IMR-90 (cell line): ENCODE data around the gene CDHR1. TPM values are rescaled to one million over a fixed set of nuclear protein-coding genes. Genes with fewer than 3 reads are reported as not detected.

ENCODE experiments used
- ATAC-seq: fragments of 200-7000 bp; cut with Tn5 transposase; 2 replicates; pipeline ENCODE4 v1.9.1; 2020; ENCODE audit warnings: low read depth, mild to moderate bottlenecking, moderate library complexity
- BruUV-seq: library from RNA; stranded (reverse); fragments of 400-500 nt; replicated peaks from 2 replicates; lab custom pipeline; 2021; lab: Mats Ljungman, UMichigan
- CTCF ChIA-PET: fragments of 300-600 bp; formaldehyde crosslinking; extraction: SDS; loops from one replicate; lab custom pipeline; 2021; ENCODE audit warnings: antibody characterized with exemption; lab: Yijun Ruan, JAX
- POLR2A ChIA-PET: fragments of 300-600 bp; sonication (Branson Sonifier 250); formaldehyde crosslinking; loops from one replicate; lab custom pipeline; 2022; ENCODE audit warnings: antibody characterized with exemption; ENCODE audit not compliant: unreplicated experiment; lab: Charles Lee
- DNase-seq: peaks from one replicate; pipeline ENCODE4 v3.0.0; 2013
- H2AFZ ChIP-seq: replicated peaks from 2 replicates; pipeline ENCODE3; 2013; ENCODE audit warnings: low read length, mild to moderate bottlenecking; ENCODE audit not compliant: poor library complexity
- H2AK5ac ChIP-seq: 2 replicates; pipeline ENCODE4 v1.6.1; 2013; ENCODE audit warnings: low read depth, low read length, inconsistent platforms
- H2AK9ac ChIP-seq: replicated peaks from 2 replicates; pipeline ENCODE3; 2013; ENCODE audit warnings: mild to moderate bottlenecking, low read depth, low read length, moderate library complexity; ENCODE audit not compliant: poor library complexity
- H2BK120ac ChIP-seq: 2 replicates; pipeline ENCODE4 v1.6.1; 2013; ENCODE audit warnings: low read depth, low read length, inconsistent platforms
- H2BK15ac ChIP-seq: 3 replicates; pipeline ENCODE4 v1.6.1; 2013; ENCODE audit warnings: low read depth, low read length, inconsistent platforms
- H2BK20ac ChIP-seq: 2 replicates; pipeline ENCODE4 v1.6.1; 2013; ENCODE audit warnings: low read depth, mild to moderate bottlenecking, inconsistent platforms, low read length, moderate library complexity
- H2BK5ac ChIP-seq: 2 replicates; pipeline ENCODE4 v1.6.1; 2013; ENCODE audit warnings: mild to moderate bottlenecking, low read depth, low read length, inconsistent platforms; ENCODE audit not compliant: poor library complexity, severe bottlenecking
- H3K14ac ChIP-seq: replicated peaks from 2 replicates; pipeline ENCODE4 v1.6.1; 2013; ENCODE audit warnings: low read depth, low read length, inconsistent platforms
- H3K18ac ChIP-seq: 2 replicates; pipeline ENCODE4 v1.6.1; 2013; ENCODE audit warnings: low read depth, low read length, control low read depth
- H3K23ac ChIP-seq: 2 replicates; pipeline ENCODE4 v1.6.1; 2013; ENCODE audit warnings: low read depth, low read length, inconsistent platforms
- H3K27ac ChIP-seq: 2 replicates; pipeline ENCODE4 v1.5.1; 2013; ENCODE audit warnings: mild to moderate bottlenecking, control low read depth, low read length; ENCODE audit not compliant: insufficient read depth
- H3K27me3 ChIP-seq: 2 replicates; pipeline ENCODE4 v1.6.1; 2013; ENCODE audit warnings: low read length; ENCODE audit not compliant: control insufficient read depth, insufficient read depth
- H3K36me3 ChIP-seq: 2 replicates; pipeline ENCODE4 v1.6.1; 2013; ENCODE audit warnings: low read length, mixed read lengths; ENCODE audit not compliant: control insufficient read depth, insufficient read depth
- H3K4ac ChIP-seq: 2 replicates; pipeline ENCODE4 v1.6.1; 2013; ENCODE audit warnings: low read depth, low read length, inconsistent platforms
- H3K4me1 ChIP-seq: 2 replicates; pipeline ENCODE4 v1.6.1; 2013; ENCODE audit warnings: low read length, mixed read lengths; ENCODE audit not compliant: control insufficient read depth, insufficient read depth
- H3K4me2 ChIP-seq: 2 replicates; pipeline ENCODE4 v1.6.1; 2013; ENCODE audit warnings: low read depth, mild to moderate bottlenecking, control low read depth, low read length, moderate library complexity
- H3K4me3 ChIP-seq: 2 replicates; pipeline ENCODE4 v1.5.1; 2013; ENCODE audit warnings: low read depth, mild to moderate bottlenecking, control low read depth, low read length, moderate library complexity; ENCODE audit not compliant: insufficient read depth
- H3K56ac ChIP-seq: 2 replicates; pipeline ENCODE4 v1.6.1; 2013; ENCODE audit warnings: low read length, inconsistent platforms; ENCODE audit not compliant: insufficient read depth; ENCODE audit errors: extremely low read depth
- H3K79me1 ChIP-seq, 2 experiments: 2 replicates each; pipeline ENCODE4 v1.6.1; 2013; ENCODE audit warnings: low read length in 2 of 2, inconsistent platforms in 1 of 2, low read depth in 1 of 2
- H3K9ac ChIP-seq: 2 replicates; pipeline ENCODE4 v1.6.1; 2013; ENCODE audit warnings: low read depth, low read length, control low read depth
- H3K9me1 ChIP-seq: 2 replicates; pipeline ENCODE4 v1.6.1; 2013; ENCODE audit warnings: low read length, inconsistent platforms; ENCODE audit not compliant: insufficient read depth
- H3K9me3 ChIP-seq: 2 replicates; pipeline ENCODE4 v1.6.1; 2013; ENCODE audit warnings: low read length; ENCODE audit not compliant: control insufficient read depth, insufficient read depth
- H4K20me1 ChIP-seq: 2 replicates; pipeline ENCODE4 v1.6.1; 2013; ENCODE audit warnings: low read length, inconsistent platforms; ENCODE audit not compliant: insufficient read depth
- H4K5ac ChIP-seq: 2 replicates; pipeline ENCODE4 v1.6.1; 2013; ENCODE audit warnings: mild to moderate bottlenecking, low read depth, low read length, control low read depth
- H4K8ac ChIP-seq, 2 experiments: 2 replicates each; pipeline ENCODE4 v1.6.1; 2013; ENCODE audit warnings: low read depth in 2 of 2, low read length in 2 of 2, control low read depth in 1 of 2, inconsistent platforms in 1 of 2
- H4K91ac ChIP-seq: 2 replicates; pipeline ENCODE4 v1.6.1; 2013; ENCODE audit warnings: low read depth, low read length, inconsistent platforms; ENCODE audit not compliant: insufficient read depth
- BHLHE40 ChIP-seq: fragments of 150-350 bp; IDR thresholded peaks from 2 replicates; pipeline ENCODE4 v1.6.1; 2016; ENCODE audit warnings: mild to moderate bottlenecking, low read depth, low read length
- CHD1 ChIP-seq: IDR thresholded peaks from 2 replicates; pipeline ENCODE4 v1.6.1; 2012; ENCODE audit warnings: low read depth, low read length, improper control_type of control experiment
- CTCF ChIP-seq: conservative IDR thresholded peaks from 2 replicates; pipeline ENCODE4 v1.5.1; 2012; ENCODE audit warnings: mild to moderate bottlenecking, low read depth, low read length, improper control_type of control experiment
- FOS ChIP-seq: fragments of 150-350 bp; IDR thresholded peaks from 2 replicates; pipeline ENCODE4 v1.6.1; 2016; ENCODE audit warnings: low read depth, low read length
- MAFK ChIP-seq: IDR thresholded peaks from 2 replicates; pipeline ENCODE4 v1.6.1; 2012; ENCODE audit warnings: low read depth, low read length, improper control_type of control experiment
- MAZ ChIP-seq: IDR thresholded peaks from 2 replicates; pipeline ENCODE4 v1.6.1; 2012; ENCODE audit warnings: low read depth, mild to moderate bottlenecking, low read length, improper control_type of control experiment, moderate library complexity, borderline replicate concordance
- MXI1 ChIP-seq: IDR thresholded peaks from 2 replicates; pipeline ENCODE4 v1.6.1; 2012; ENCODE audit warnings: low read depth, mild to moderate bottlenecking, low read length, moderate library complexity, borderline replicate concordance
- NFE2L2 ChIP-seq: fragments of 150-350 bp; IDR thresholded peaks from 2 replicates; pipeline ENCODE4 v1.6.1; 2016; ENCODE audit warnings: low read depth, mild to moderate bottlenecking, low read length
- RAD21 ChIP-seq: IDR thresholded peaks from 2 replicates; pipeline ENCODE4 v1.6.1; 2012; ENCODE audit warnings: low read length, improper control_type of control experiment
- RCOR1 ChIP-seq: IDR thresholded peaks from 2 replicates; pipeline ENCODE4 v1.6.1; 2012; ENCODE audit warnings: mild to moderate bottlenecking, low read length, improper control_type of control experiment; ENCODE audit not compliant: insufficient replicate concordance
- RFX5 ChIP-seq: IDR thresholded peaks from 2 replicates; pipeline ENCODE4 v1.8.0; 2012; ENCODE audit warnings: low read depth, mild to moderate bottlenecking, low read length, moderate library complexity
- WGBS, 2 experiments: methylation state at CpG; one replicate each; pipeline versions ENCODE4 v1.1.5 to v1.1.7; 2013; ENCODE audit warnings: missing lambda C conversion rate in 2 of 2; ENCODE audit not compliant: insufficient read length in 1 of 2; ENCODE audit errors: extremely low coverage in 2 of 2; 5-methylcytosine and 5-hydroxymethylcytosine counted together
- dilution Hi-C: fragments of 300-500 bp; cut with HindIII; formaldehyde crosslinking; loops from one replicate; pipeline ENCODE4 v1.14.3; 2018; ENCODE audit warnings: low sequenced_read_pairs; ENCODE audit not compliant: unreplicated experiment
- in situ Hi-C: fragments of 300-500 bp; cut with MboI; formaldehyde crosslinking; loops from 3 replicates; pipeline ENCODE4 v1.14.3; 2019; ENCODE audit warnings: low sequenced_read_pairs, inconsistent platforms, mixed read lengths
- intact Hi-C: fragments of 100-400 bp; cut with micrococcal nuclease; formaldehyde crosslinking; loops from 2 replicates; pipeline ENCODE4 v1.10.0; 2022
- polyA plus RNA-seq, 3 experiments: library from polyadenylated mRNA; depleted of rRNA; stranded (reverse); fragments of >200 nt; gene quantifications; 2 replicates each; pipeline ENCODE4 v1.2.3, GENCODE V29; 2012; ENCODE audit warnings: low replicate concordance in 1 of 3
- total RNA-seq: library from RNA; depleted of rRNA; stranded (reverse); fragments of >200 nt; gene quantifications from 2 replicates; pipeline ENCODE4 v1.2.3, GENCODE V29; 2012
- TF ChIP-seq, protein P1 (sequence below): fragments of 150-350 bp; IDR thresholded peaks from 2 replicates; pipeline ENCODE4 v1.6.1; 2016; ENCODE audit warnings: low read depth, mild to moderate bottlenecking, low read length, moderate library complexity, borderline replicate concordance
- TF ChIP-seq, protein P2 (sequence below): fragments of 150-350 bp; IDR thresholded peaks from 2 replicates; pipeline ENCODE4 v1.6.1; 2017; ENCODE audit warnings: mild to moderate bottlenecking, antibody characterized with exemption, low read length, low read depth

CDHR1 gene
- total and polyA plus RNA-seq, 2 of the 4 experiments (the other 2 are of a cell fraction), result not detected

- ChIA-PET CTCF (interaction anchor here (0.7 kb wide), 1 partner anchor 335 kb away, joined by 3 read pairs; no protein-coding TSS in a partner anchor), POLR2A (no interaction called here)
- Histone ChIP-seq H3K56ac (no peak overlapping the region), H3K79me1 (no peaks in the 10 kb centered on the region), H3K14ac (no peak overlapping the region), H3K9me1 (no peaks in the 10 kb centered on the region; the same call in 1 of the 2 replicates), H4K5ac (no peak overlapping the region), H3K36me3 (no peaks in the 10 kb centered on the region), H3K4me2 (no peak overlapping the region), H3K4me1 (no peaks in the 10 kb centered on the region), H2BK15ac (no peak overlapping the region), H2BK120ac (no peak overlapping the region), H3K9ac (no peak overlapping the region), H2AK9ac (no peak overlapping the region), H3K27me3 (peaks cover 17% of the 10 kb centered on the region), H4K91ac (no peak overlapping the region), H2AK5ac (no peak overlapping the region), H3K9me3 (no peaks in the 10 kb centered on the region), H3K4me3 (no peak overlapping the region), H2BK20ac (no peak overlapping the region), H3K27ac (no peak overlapping the region), H3K4ac (no peak overlapping the region), H4K20me1 (no peaks in the 10 kb centered on the region), H4K8ac (no peak overlapping the region), H2BK5ac (no peak overlapping the region), H2AFZ (no peak overlapping the region), H3K18ac (no peak overlapping the region), H3K23ac (no peak overlapping the region)
- TF ChIP-seq FOS (no peak), NFE2L2 (no peak), MAFK (no peak), MAZ (no peak), RAD21 (no peak), CTCF (no peak), RCOR1 (no peak), BHLHE40 (no peak), MXI1 (no peak), RFX5 (no peak), CHD1 (no peak)
- TF ChIP-seq, protein P1, sequence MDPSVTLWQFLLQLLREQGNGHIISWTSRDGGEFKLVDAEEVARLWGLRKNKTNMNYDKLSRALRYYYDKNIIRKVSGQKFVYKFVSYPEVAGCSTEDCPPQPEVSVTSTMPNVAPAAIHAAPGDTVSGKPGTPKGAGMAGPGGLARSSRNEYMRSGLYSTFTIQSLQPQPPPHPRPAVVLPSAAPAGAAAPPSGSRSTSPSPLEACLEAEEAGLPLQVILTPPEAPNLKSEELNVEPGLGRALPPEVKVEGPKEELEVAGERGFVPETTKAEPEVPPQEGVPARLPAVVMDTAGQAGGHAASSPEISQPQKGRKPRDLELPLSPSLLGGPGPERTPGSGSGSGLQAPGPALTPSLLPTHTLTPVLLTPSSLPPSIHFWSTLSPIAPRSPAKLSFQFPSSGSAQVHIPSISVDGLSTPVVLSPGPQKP, result no peak
- TF ChIP-seq, protein P2, sequence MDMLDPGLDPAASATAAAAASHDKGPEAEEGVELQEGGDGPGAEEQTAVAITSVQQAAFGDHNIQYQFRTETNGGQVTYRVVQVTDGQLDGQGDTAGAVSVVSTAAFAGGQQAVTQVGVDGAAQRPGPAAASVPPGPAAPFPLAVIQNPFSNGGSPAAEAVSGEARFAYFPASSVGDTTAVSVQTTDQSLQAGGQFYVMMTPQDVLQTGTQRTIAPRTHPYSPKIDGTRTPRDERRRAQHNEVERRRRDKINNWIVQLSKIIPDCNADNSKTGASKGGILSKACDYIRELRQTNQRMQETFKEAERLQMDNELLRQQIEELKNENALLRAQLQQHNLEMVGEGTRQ, result no peak
- intact Hi-C loops, result loop anchor here (10.0 kb wide), 1 partner anchor 113 kb away; no protein-coding TSS in a partner anchor
- no TSS peak for BruUV-seq
- dilution Hi-C loops, result no loop called here
- no peak for DNase-seq
- ATAC-seq, result no peak
- in situ Hi-C loops, result no loop called here
- WGBS, 2 experiments, result no CpG with 5 or more reads among the region's 7 CpGs
Observed at GRCh38 chr10:84258034-84258695, 63.8 kb downstream of the CDHR1 start.
